Activated B cell treated with CpG ODN at 0.5 μM for 24 hours (primary cell): ENCODE measurements around the gene TMEM51. TPM values are rescaled to one million over a fixed set of nuclear protein-coding genes. Genes with fewer than 3 reads are reported as not detected.

Experiments used
- ATAC-seq: fragments of 200-7000 bp; cut with Tn5 transposase; one replicate; pipeline ENCODE4 v1.10.0; 2021; ENCODE audit warnings: low read depth, mild to moderate bottlenecking, moderate library complexity
- CTCF ChIA-PET: fragments of 350-600 bp; sonication (Branson Sonifier 250); formaldehyde crosslinking; loops from one replicate; lab custom pipeline; 2021; ENCODE audit warnings: antibody characterized with exemption; lab: Charles Lee
- POLR2A ChIA-PET: fragments of 350-600 bp; sonication (Branson Sonifier 250); formaldehyde crosslinking; loops from one replicate; lab custom pipeline; 2021; ENCODE audit warnings: antibody characterized with exemption; lab: Charles Lee
- DNase-seq: peaks from one replicate; pipeline ENCODE4 v3.0.0; 2022
- H3K27ac Mint-ChIP-seq: one replicate; pipeline ENCODE4 v1.8.0; 2020; ENCODE audit warnings: mixed read lengths
- H3K27me3 Mint-ChIP-seq: one replicate; pipeline ENCODE4 v1.8.0; 2021; ENCODE audit warnings: mixed read lengths
- H3K36me3 Mint-ChIP-seq: one replicate; pipeline ENCODE4 v1.8.0; 2021; ENCODE audit warnings: low read depth, mixed read lengths
- H3K4me1 Mint-ChIP-seq: one replicate; pipeline ENCODE4 v1.8.0; 2021; ENCODE audit warnings: mixed read lengths
- H3K4me3 Mint-ChIP-seq: one replicate; pipeline ENCODE4 v1.8.0; 2020; ENCODE audit warnings: mild to moderate bottlenecking, mixed read lengths
- H3K9me3 Mint-ChIP-seq: one replicate; pipeline ENCODE4 v1.8.0; 2020; ENCODE audit warnings: mixed read lengths
- intact Hi-C: fragments of 100-400 bp; cut with micrococcal nuclease; formaldehyde crosslinking; loops from one replicate; pipeline ENCODE4 v1.15.1; 2024
- total RNA-seq: library from RNA; stranded (reverse); gene quantifications from 2 replicates; pipeline ENCODE4 v1.2.3, GENCODE V29; 2022
- TF ChIP-seq, protein P1 (sequence below): fragments of 200-600 bp; IDR thresholded peaks from one replicate; pipeline ENCODE4 v1.8.0; 2022; ENCODE audit warnings: antibody characterized with exemption, mild to moderate bottlenecking

TMEM51 gene
- total RNA-seq, 1 donor from 2014 or later = not detected

DNA sequence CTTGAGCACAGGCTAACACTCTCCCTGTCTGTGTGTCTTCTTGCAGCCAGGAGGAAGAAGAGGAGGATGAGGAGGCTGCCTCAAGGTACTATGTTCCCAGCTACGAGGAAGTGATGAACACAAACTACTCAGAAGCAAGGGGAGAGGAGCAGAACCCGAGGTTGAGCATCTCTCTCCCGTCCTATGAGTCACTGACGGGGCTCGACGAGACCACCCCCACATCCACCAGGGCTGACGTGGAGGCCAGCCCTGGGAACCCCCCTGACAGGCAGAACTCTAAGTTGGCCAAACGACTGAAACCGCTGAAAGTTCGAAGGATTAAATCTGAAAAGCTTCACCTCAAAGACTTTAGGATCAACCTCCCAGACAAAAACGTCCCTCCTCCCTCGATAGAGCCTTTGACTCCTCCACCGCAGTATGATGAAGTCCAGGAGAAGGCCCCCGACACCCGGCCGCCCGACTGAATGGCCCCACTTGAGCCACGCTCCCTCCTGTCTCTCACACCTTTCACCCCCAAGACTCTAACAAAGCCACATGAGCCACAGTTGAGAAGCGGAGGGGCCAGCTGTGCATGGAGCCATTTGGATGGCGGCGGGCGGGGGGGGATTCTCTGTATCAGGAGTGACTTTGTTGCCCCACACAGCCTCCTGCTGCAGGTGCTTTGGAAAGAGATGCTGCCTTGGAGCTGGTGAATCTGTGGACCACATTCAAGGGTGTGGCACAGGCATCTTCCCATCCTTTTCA, 65.9 kb downstream of the TMEM51 start:
- DNase-seq = no peak
- ChIA-PET CTCF (no interaction called here), POLR2A (no interaction called here)
- Mint-ChIP-seq H3K36me3 (no peaks in the 10 kb centered on the region), H3K27ac (no peak overlapping the region), H3K9me3 (no peaks in the 10 kb centered on the region), H3K4me1 (peaks cover under 1% of the 10 kb centered on the region), H3K27me3 (peaks cover 12% of the 10 kb centered on the region), H3K4me3 (no peak overlapping the region)
- TF ChIP-seq, protein P1, sequence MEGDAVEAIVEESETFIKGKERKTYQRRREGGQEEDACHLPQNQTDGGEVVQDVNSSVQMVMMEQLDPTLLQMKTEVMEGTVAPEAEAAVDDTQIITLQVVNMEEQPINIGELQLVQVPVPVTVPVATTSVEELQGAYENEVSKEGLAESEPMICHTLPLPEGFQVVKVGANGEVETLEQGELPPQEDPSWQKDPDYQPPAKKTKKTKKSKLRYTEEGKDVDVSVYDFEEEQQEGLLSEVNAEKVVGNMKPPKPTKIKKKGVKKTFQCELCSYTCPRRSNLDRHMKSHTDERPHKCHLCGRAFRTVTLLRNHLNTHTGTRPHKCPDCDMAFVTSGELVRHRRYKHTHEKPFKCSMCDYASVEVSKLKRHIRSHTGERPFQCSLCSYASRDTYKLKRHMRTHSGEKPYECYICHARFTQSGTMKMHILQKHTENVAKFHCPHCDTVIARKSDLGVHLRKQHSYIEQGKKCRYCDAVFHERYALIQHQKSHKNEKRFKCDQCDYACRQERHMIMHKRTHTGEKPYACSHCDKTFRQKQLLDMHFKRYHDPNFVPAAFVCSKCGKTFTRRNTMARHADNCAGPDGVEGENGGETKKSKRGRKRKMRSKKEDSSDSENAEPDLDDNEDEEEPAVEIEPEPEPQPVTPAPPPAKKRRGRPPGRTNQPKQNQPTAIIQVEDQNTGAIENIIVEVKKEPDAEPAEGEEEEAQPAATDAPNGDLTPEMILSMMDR = no peak
- ATAC-seq = no peak
- intact Hi-C loops = no loop called here

DNA sequence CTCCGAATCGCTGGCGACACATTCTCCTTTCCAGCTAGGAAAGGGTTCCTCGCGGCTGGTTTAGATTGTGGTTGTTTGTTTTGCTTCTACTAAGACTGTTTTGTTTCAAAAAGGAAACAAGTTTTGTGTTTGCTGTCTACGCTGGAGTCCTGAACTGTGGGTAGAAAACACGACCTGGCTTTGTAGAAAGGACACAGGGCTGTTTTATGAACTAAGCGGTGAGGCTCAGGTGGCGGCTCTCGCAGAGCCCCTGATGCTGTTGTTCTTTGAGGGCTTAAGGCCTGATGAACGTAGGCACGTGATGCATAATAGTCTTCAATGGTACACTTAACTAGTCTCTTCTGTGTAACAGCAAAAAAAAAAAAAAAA, 66.5 kb downstream of the TMEM51 start:
- TF ChIP-seq, protein P1 = no peak
- H3K36me3 Mint-ChIP-seq = no peaks in the 10 kb centered on the region
- intact Hi-C loops = no loop called here
- H3K9me3 Mint-ChIP-seq = no peaks in the 10 kb centered on the region
- no peak for DNase-seq
- H3K27me3 Mint-ChIP-seq = peaks cover 12% of the 10 kb centered on the region
- POLR2A ChIA-PET = no interaction called here
- CTCF ChIA-PET = no interaction called here
- peaks cover 5% of the 10 kb centered on the region for H3K4me1 Mint-ChIP-seq
- no peak overlapping the region for H3K4me3 Mint-ChIP-seq
- H3K27ac Mint-ChIP-seq = no peak overlapping the region
- no peak for ATAC-seq

GRCh38 chr1:15220825-15221431, 67.4 kb downstream of the TMEM51 start:
- ChIA-PET CTCF (no interaction called here), POLR2A (no interaction called here)
- ATAC-seq = no peak
- Mint-ChIP-seq H3K4me1 (peaks cover 5% of the 10 kb centered on the region), H3K4me3 (no peak overlapping the region), H3K27me3 (peaks cover 12% of the 10 kb centered on the region), H3K9me3 (no peaks in the 10 kb centered on the region), H3K36me3 (no peaks in the 10 kb centered on the region), H3K27ac (no peak overlapping the region)
- TF ChIP-seq, protein P1 = no peak
- no peak for DNase-seq
- intact Hi-C loops = no loop called here

GRCh38 chr1:15222653-15223303, 69.2 kb downstream of the TMEM51 start:
- ChIA-PET CTCF (no interaction called here), POLR2A (no interaction called here)
- no peaks in the 10 kb centered on the region for H3K9me3 Mint-ChIP-seq
- no peaks in the 10 kb centered on the region for H3K36me3 Mint-ChIP-seq
- peaks cover 10% of the 10 kb centered on the region for H3K27me3 Mint-ChIP-seq
- H3K4me3 Mint-ChIP-seq = no peak overlapping the region
- DNase-seq = no peak
- TF ChIP-seq, protein P1 = no peak
- no peak for ATAC-seq
- peaks cover 5% of the 10 kb centered on the region for H3K4me1 Mint-ChIP-seq
- no peak overlapping the region for H3K27ac Mint-ChIP-seq
- intact Hi-C loops = no loop called here

- Mint-ChIP-seq H3K9me3 (no peaks in the 10 kb centered on the region), H3K27me3 (peaks cover 9% of the 10 kb centered on the region), H3K4me3 (no peak overlapping the region), H3K27ac (no peak overlapping the region), H3K36me3 (no peaks in the 10 kb centered on the region), H3K4me1 (peaks cover 5% of the 10 kb centered on the region)
- ChIA-PET POLR2A (no interaction called here), CTCF (no interaction called here)
- ATAC-seq = no peak
- DNase-seq = no peak
- TF ChIP-seq, protein P1 = no peak
- intact Hi-C loops = no loop called here
Measured at GRCh38 chr1:15224259-15224869, 70.8 kb downstream of the TMEM51 start.
